Measurements from ENCODE around the gene INPP5K.

Gene INPP5K

GRCh38 chr17:1535737-1536136, 19.3 kb upstream of the INPP5K start:
- H3K9me3 ChIP-seq (ENCODE audit: control insufficient read depth, insufficient read depth, low read length), result no peaks in the 10 kb centered on the region
- H3K79me2 ChIP-seq (ENCODE audit: control insufficient read depth, low read length), result no peaks in the 10 kb centered on the region; the same call in 1 of the 2 replicates
- H3K27me3 ChIP-seq (ENCODE audit: control insufficient read depth, low read length), result no peaks in the 10 kb centered on the region
- H3K4me1 ChIP-seq (ENCODE audit: control insufficient read depth, low read length), result peaks cover 14% of the 10 kb centered on the region
- H3K4me2 ChIP-seq (ENCODE audit: low read length), result no peak overlapping the region
- TF ChIP-seq EZH2phosphoT487 (IDR thresholded peaks at IDR 0.05; ENCODE audit: borderline replicate concordance, low read length), result no peak
- no peak for TF ChIP-seq CTCF (IDR thresholded peaks at IDR 0.05; ENCODE audit: low read depth, low read length, poor library complexity, severe bottlenecking)
- H3K27ac ChIP-seq (ENCODE audit: low read depth, low read length), result no peak overlapping the region
- H3K4me3 ChIP-seq (ENCODE audit: low read length), result no peak overlapping the region
- 0 out of 2 replicates have a peak, but pooled peaks cover 2% of the 10 kb centered on the region for H4K20me1 ChIP-seq (ENCODE audit: control insufficient read depth, insufficient read depth, low read depth, low read length)
- no peaks in the 10 kb centered on the region for H3K9me2 ChIP-seq (replicated peaks; ENCODE audit: control insufficient read depth, low read length)
- peaks cover 74% of the 10 kb centered on the region for H3K36me3 ChIP-seq (ENCODE audit: control insufficient read depth, low read length)
- H3F3A ChIP-seq (ENCODE audit: control insufficient read depth, insufficient read depth), result peaks cover 3% of the 10 kb centered on the region; the same call in 1 of the 2 replicates

- TF ChIP-seq CTCF (IDR thresholded peaks at IDR 0.05; ENCODE audit: low read depth, low read length, poor library complexity, severe bottlenecking) (no peak), EZH2phosphoT487 (IDR thresholded peaks at IDR 0.05; ENCODE audit: borderline replicate concordance, low read length) (no peak)
- H3K9me2 ChIP-seq (replicated peaks; ENCODE audit: control insufficient read depth, low read length), result no peaks in the 10 kb centered on the region
- H3K27ac ChIP-seq (ENCODE audit: low read depth, low read length), result no peak overlapping the region
- H3K4me2 ChIP-seq (ENCODE audit: low read length), result no peak overlapping the region
- H3K9me3 ChIP-seq (ENCODE audit: control insufficient read depth, insufficient read depth, low read length), result no peaks in the 10 kb centered on the region
- no peak overlapping the region for H3K4me3 ChIP-seq (ENCODE audit: low read length)
- H3K36me3 ChIP-seq (ENCODE audit: control insufficient read depth, low read length), result peaks cover 62% of the 10 kb centered on the region
- H3F3A ChIP-seq (ENCODE audit: control insufficient read depth, insufficient read depth), result peaks cover 3% of the 10 kb centered on the region; the same call in 1 of the 2 replicates
- H4K20me1 ChIP-seq (ENCODE audit: control insufficient read depth, insufficient read depth, low read depth, low read length), result no peaks in the 10 kb centered on the region
- peaks cover 31% of the 10 kb centered on the region for H3K4me1 ChIP-seq (ENCODE audit: control insufficient read depth, low read length)
- no peaks in the 10 kb centered on the region; the same call in 1 of the 2 replicates for H3K79me2 ChIP-seq (ENCODE audit: control insufficient read depth, low read length)
- no peaks in the 10 kb centered on the region for H3K27me3 ChIP-seq (ENCODE audit: control insufficient read depth, low read length)
Observed at GRCh38 chr17:1533661-1534325, 17.4 kb upstream of the INPP5K start.

- H3K36me3 ChIP-seq (ENCODE audit: control insufficient read depth, low read length), result peaks cover 62% of the 10 kb centered on the region
- no peak for TF ChIP-seq EZH2phosphoT487 (IDR thresholded peaks at IDR 0.05; ENCODE audit: borderline replicate concordance, low read length)
- TF ChIP-seq CTCF (IDR thresholded peaks at IDR 0.05; ENCODE audit: low read depth, low read length, poor library complexity, severe bottlenecking), result peak; percentile 71
Observed at GRCh38 chr17:1532836-1533602, 16.6 kb upstream of the INPP5K start.

More at GRCh38 chr17:1532836-1533602, 16.6 kb upstream of the INPP5K start:
- Histone ChIP-seq H3K4me2 (ENCODE audit: low read length) (no peak overlapping the region), H3K9me3 (ENCODE audit: control insufficient read depth, insufficient read depth, low read length) (no peaks in the 10 kb centered on the region), H4K20me1 (ENCODE audit: control insufficient read depth, insufficient read depth, low read depth, low read length) (no peaks in the 10 kb centered on the region), H3K9me2 (replicated peaks; ENCODE audit: control insufficient read depth, low read length) (no peaks in the 10 kb centered on the region), H3K4me3 (ENCODE audit: low read length) (no peak overlapping the region), H3K4me1 (ENCODE audit: control insufficient read depth, low read length) (peaks cover 31% of the 10 kb centered on the region), H3F3A (ENCODE audit: control insufficient read depth, insufficient read depth) (peaks cover 3% of the 10 kb centered on the region; the same call in 1 of the 2 replicates), H3K27ac (ENCODE audit: low read depth, low read length) (no peak overlapping the region), H3K27me3 (ENCODE audit: control insufficient read depth, low read length) (no peaks in the 10 kb centered on the region), H3K79me2 (ENCODE audit: control insufficient read depth, low read length) (no peaks in the 10 kb centered on the region; the same call in 1 of the 2 replicates)

All from DOHH2 (cell line).